Neural progenitor cell (in vitro differentiated cells): ENCODE results near the gene EPHB4. TPM values are rescaled to one million over a fixed set of nuclear protein-coding genes. Genes with fewer than 3 reads are reported as not detected.

Source experiments
- DNase-seq: peaks from one replicate; pipeline ENCODE4 v3.0.0-alpha.2; 2016; ENCODE audit warnings: low spot score
- H2AFZ ChIP-seq: fragments of 200-600 bp; sonication (generic); replicated peaks from 2 replicates; pipeline ENCODE4 v1.6.1; 2016; ENCODE audit warnings: antibody characterized with exemption
- H3F3A ChIP-seq: fragments of 200-600 bp; sonication (generic); 2 replicates; pipeline ENCODE4 v1.6.1; 2016; ENCODE audit warnings: antibody characterized with exemption, low read depth
- H3K27ac ChIP-seq: fragments of 200-600 bp; sonication (generic); 2 replicates; pipeline ENCODE4 v1.5.1; 2016; ENCODE audit warnings: mild to moderate bottlenecking
- H3K27me3 ChIP-seq: fragments of 200-600 bp; sonication (generic); 2 replicates; pipeline ENCODE4 v1.6.1; 2016; ENCODE audit warnings: mild to moderate bottlenecking, moderate library complexity
- H3K36me3 ChIP-seq: fragments of 200-600 bp; sonication (generic); 2 replicates; pipeline ENCODE4 v1.5.1; 2016
- H3K4me1 ChIP-seq: fragments of 200-600 bp; sonication (generic); 2 replicates; pipeline ENCODE4 v1.6.1; 2016; ENCODE audit warnings: mixed run types
- H3K4me2 ChIP-seq: fragments of 200-600 bp; sonication (generic); 2 replicates; pipeline ENCODE4 v1.6.1; 2016
- H3K4me3 ChIP-seq: fragments of 200-600 bp; sonication (generic); 2 replicates; pipeline ENCODE4 v1.5.1; 2016
- H3K79me2 ChIP-seq: fragments of 200-600 bp; sonication (generic); 2 replicates; pipeline ENCODE4 v1.6.1; 2016; ENCODE audit warnings: low read depth
- H3K9ac ChIP-seq: fragments of 200-600 bp; sonication (generic); 2 replicates; pipeline ENCODE4 v1.6.1; 2016
- H3K9me3 ChIP-seq: fragments of 200-600 bp; sonication (generic); 2 replicates; pipeline ENCODE4 v1.5.1; 2016; ENCODE audit warnings: low read depth
- H4K20me1 ChIP-seq: fragments of 200-600 bp; sonication (generic); 2 replicates; pipeline ENCODE4 v1.6.1; 2016; ENCODE audit warnings: low read depth
- H3K27ac Mint-ChIP-seq: 3 replicates; pipeline ENCODE4 v1.8.0; 2021; ENCODE audit warnings: mixed read lengths
- H3K27me3 Mint-ChIP-seq: 2 replicates; pipeline ENCODE4 v1.8.0; 2022; ENCODE audit warnings: low read depth, mild to moderate bottlenecking, inconsistent platforms, moderate library complexity, mixed read lengths; ENCODE audit not compliant: insufficient read depth
- H3K36me3 Mint-ChIP-seq: 3 replicates; pipeline ENCODE4 v1.8.0; 2021; ENCODE audit warnings: mixed read lengths
- H3K4me1 Mint-ChIP-seq: 3 replicates; pipeline ENCODE4 v1.8.0; 2021; ENCODE audit warnings: mixed read lengths
- H3K4me3 Mint-ChIP-seq: 3 replicates; pipeline ENCODE4 v1.8.0; 2021; ENCODE audit warnings: mild to moderate bottlenecking, moderate library complexity, mixed read lengths
- H3K9me3 Mint-ChIP-seq: 3 replicates; pipeline ENCODE4 v1.8.0; 2020; ENCODE audit warnings: mixed read lengths
- CTCF ChIP-seq: fragments of 200-600 bp; sonication (generic); IDR thresholded peaks from 2 replicates; pipeline ENCODE4 v1.5.1; 2017; ENCODE audit warnings: antibody characterized with exemption, mild to moderate bottlenecking
- EZH2 ChIP-seq: fragments of 200-600 bp; sonication (generic); IDR thresholded peaks from 2 replicates; pipeline ENCODE4 v1.6.1; 2017; ENCODE audit warnings: antibody characterized with exemption, mild to moderate bottlenecking, moderate library complexity
- EZH2phosphoT487 ChIP-seq: fragments of 200-600 bp; sonication (generic); IDR thresholded peaks from 2 replicates; pipeline ENCODE4 v1.6.1; 2017; ENCODE audit warnings: antibody characterized with exemption
- microRNA-seq: library from miRNA; unstranded; fragments of <30 nt; microRNA quantifications from one replicate; pipeline ENCODE4, GENCODE V29; 2016
- small RNA-seq: library from RNA; depleted of rRNA; stranded (forward); fragments of <200 nt; gene quantifications from one replicate; pipeline ENCODE3, GENCODE V24; 2015
- total RNA-seq: library from RNA; depleted of rRNA; stranded (reverse); fragments of >200 nt; gene quantifications from 2 replicates; pipeline ENCODE4 v1.2.3, GENCODE V29; 2015; ENCODE audit warnings: low replicate concordance

EPHB4 gene
- total RNA-seq, 1 donor from 2014 or later, result 66.5 TPM

- Mint-ChIP-seq H3K4me3 (no peak overlapping the region), H3K4me1 (no peaks in the 10 kb centered on the region), H3K36me3 (no peaks in the 10 kb centered on the region), H3K27me3 (peaks cover 14% of the 10 kb centered on the region), H3K9me3 (no peaks in the 10 kb centered on the region), H3K27ac (no peak overlapping the region)
- peaks cover 4% of the 10 kb centered on the region for H3K27me3 ChIP-seq
- H3K4me1 ChIP-seq, result no peaks in the 10 kb centered on the region
- no peaks in the 10 kb centered on the region for H3K9me3 ChIP-seq
- no peak for DNase-seq
- no peak overlapping the region for H3K27ac ChIP-seq
- H3K4me3 ChIP-seq, result no peak overlapping the region
- H4K20me1 ChIP-seq, result no peaks in the 10 kb centered on the region
- H3K79me2 ChIP-seq, result no peaks in the 10 kb centered on the region
- H2AFZ ChIP-seq, result no peak overlapping the region
- no peaks in the 10 kb centered on the region for H3F3A ChIP-seq
- no peak overlapping the region for H3K9ac ChIP-seq
- H3K4me2 ChIP-seq, result no peak overlapping the region
- H3K36me3 ChIP-seq, result no peaks in the 10 kb centered on the region
- TF ChIP-seq CTCF (no peak), EZH2phosphoT487 (no peak), EZH2 (no peak)
These were observed 73.6 kb downstream of the EPHB4 start for GRCh38 chr7:100753750-100754149.

GRCh38 chr7:100752994-100753393 is 74.3 kb downstream of the EPHB4 start:
- no peaks in the 10 kb centered on the region for H3F3A ChIP-seq
- Mint-ChIP-seq H3K27me3 (peaks cover 12% of the 10 kb centered on the region), H3K36me3 (no peaks in the 10 kb centered on the region), H3K27ac (no peak overlapping the region), H3K4me1 (no peaks in the 10 kb centered on the region), H3K9me3 (no peaks in the 10 kb centered on the region), H3K4me3 (no peak overlapping the region)
- no peak overlapping the region for H2AFZ ChIP-seq
- TF ChIP-seq CTCF, result no peak
- no peak for TF ChIP-seq EZH2
- TF ChIP-seq EZH2phosphoT487, result no peak
- no peak overlapping the region for H3K4me2 ChIP-seq
- no peak for DNase-seq
- no peak overlapping the region for H3K9ac ChIP-seq
- H4K20me1 ChIP-seq, result no peaks in the 10 kb centered on the region
- H3K4me1 ChIP-seq, result no peaks in the 10 kb centered on the region
- H3K4me3 ChIP-seq, result no peak overlapping the region
- no peaks in the 10 kb centered on the region for H3K9me3 ChIP-seq
- H3K27me3 ChIP-seq, result peaks cover 4% of the 10 kb centered on the region
- H3K27ac ChIP-seq, result no peak overlapping the region
- no peaks in the 10 kb centered on the region for H3K79me2 ChIP-seq
- H3K36me3 ChIP-seq, result no peaks in the 10 kb centered on the region

Small RNA genes within 50 kb of the gene (microRNA-seq; reads per million reads assigned to microRNA genes)
- gene MIR6875, result not detected

Small RNA genes within 50 kb of the gene (small RNA-seq; reads per million reads assigned to genes)
- gene RN7SL750P, result not detected

Other genes with a start within 250 kb of the EPHB4 start
- 4.5 and 55.9 TPM in 2 replicates for gene LRCH4, start 241.4 kb downstream of the EPHB4 start, total RNA-seq
- gene FBXO24, start 241.2 kb downstream of the EPHB4 start, total RNA-seq, result 1.2 and 2.5 TPM in 2 replicates
- 6.6 and 8.5 TPM in 2 replicates for gene PCOLCE, start 225.2 kb downstream of the EPHB4 start, total RNA-seq
- 3.0 and 11.5 TPM in 2 replicates for gene MOSPD3, start 215.0 kb downstream of the EPHB4 start, total RNA-seq
- 0.34 and 1.9 TPM in 2 replicates for gene TFR2, start 186.0 kb downstream of the EPHB4 start, total RNA-seq
- gene ACTL6B, start 171.1 kb downstream of the EPHB4 start, total RNA-seq, result not detected in 2 replicates
- gene GNB2, start 153.8 kb downstream of the EPHB4 start, total RNA-seq, result 54.3 and 110 TPM in 2 replicates
- gene GIGYF1, start 133.3 kb downstream of the EPHB4 start, total RNA-seq, result 24.2 and 64.5 TPM in 2 replicates
- 19.4 and 55.1 TPM in 2 replicates for gene POP7, start 121.4 kb downstream of the EPHB4 start, total RNA-seq
- 0.09 and 0.58 TPM in 2 replicates for gene EPO, start 107.1 kb downstream of the EPHB4 start, total RNA-seq
- gene ZAN, start 93.9 kb downstream of the EPHB4 start, total RNA-seq, result 0.03 TPM in 1 of 2 replicates, not detected in the other
- gene SLC12A9, start 25.2 kb upstream of the EPHB4 start, total RNA-seq, result 3.5 and 18.6 TPM in 2 replicates
- 14.9 and 49.5 TPM in 2 replicates for gene TRIP6, start 39.9 kb upstream of the EPHB4 start, total RNA-seq
- 60.4 and 108 TPM in 2 replicates for gene SRRT, start 47.6 kb upstream of the EPHB4 start, total RNA-seq
- gene UFSP1, start 62.2 kb upstream of the EPHB4 start, total RNA-seq, result 4.0 TPM in 1 of 2 replicates, not detected in the other
- gene ACHE, start 68.4 kb upstream of the EPHB4 start, total RNA-seq, result 0.90 TPM in 1 of 2 replicates, not detected in the other
- gene MUC3A, start 122.0 kb upstream of the EPHB4 start, total RNA-seq, result 0.15 and 0.80 TPM in 2 replicates
- gene MUC12, start 142.0 kb upstream of the EPHB4 start, total RNA-seq, result 4.2 TPM in 1 of 2 replicates, not detected in the other
- under 0.01 TPM in 1 of 2 replicates, not detected in the other for gene MUC17, start 192.6 kb upstream of the EPHB4 start, total RNA-seq